Measurements from ENCODE around the gene NTM.
"Not testable (repeated sequence)": the region's sequence is repeated elsewhere in the genome, so short reads cannot be mapped to it uniquely, and the experiment has no call there.

Gene NTM

DNA sequence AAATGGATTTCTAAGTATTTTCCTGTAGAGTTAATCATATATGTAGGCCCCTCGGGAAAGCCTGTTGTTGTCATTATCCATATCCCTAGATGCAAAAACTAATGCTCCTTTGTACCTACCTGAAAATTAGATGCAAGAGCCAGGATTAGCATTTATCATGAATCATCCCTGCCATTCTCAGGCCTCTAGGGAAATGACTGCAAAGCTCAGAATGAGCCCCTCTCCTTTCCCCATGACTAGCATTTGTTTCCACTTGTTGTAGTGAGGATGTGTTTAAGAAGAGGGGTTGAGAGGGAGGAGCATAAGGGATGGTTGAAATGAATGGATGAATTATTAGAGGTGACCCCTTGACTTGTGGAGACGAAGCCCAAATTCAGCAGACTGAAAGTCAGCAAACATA lies 537.9 kb downstream of the NTM start:
- no peak for DNase-seq

DNA sequence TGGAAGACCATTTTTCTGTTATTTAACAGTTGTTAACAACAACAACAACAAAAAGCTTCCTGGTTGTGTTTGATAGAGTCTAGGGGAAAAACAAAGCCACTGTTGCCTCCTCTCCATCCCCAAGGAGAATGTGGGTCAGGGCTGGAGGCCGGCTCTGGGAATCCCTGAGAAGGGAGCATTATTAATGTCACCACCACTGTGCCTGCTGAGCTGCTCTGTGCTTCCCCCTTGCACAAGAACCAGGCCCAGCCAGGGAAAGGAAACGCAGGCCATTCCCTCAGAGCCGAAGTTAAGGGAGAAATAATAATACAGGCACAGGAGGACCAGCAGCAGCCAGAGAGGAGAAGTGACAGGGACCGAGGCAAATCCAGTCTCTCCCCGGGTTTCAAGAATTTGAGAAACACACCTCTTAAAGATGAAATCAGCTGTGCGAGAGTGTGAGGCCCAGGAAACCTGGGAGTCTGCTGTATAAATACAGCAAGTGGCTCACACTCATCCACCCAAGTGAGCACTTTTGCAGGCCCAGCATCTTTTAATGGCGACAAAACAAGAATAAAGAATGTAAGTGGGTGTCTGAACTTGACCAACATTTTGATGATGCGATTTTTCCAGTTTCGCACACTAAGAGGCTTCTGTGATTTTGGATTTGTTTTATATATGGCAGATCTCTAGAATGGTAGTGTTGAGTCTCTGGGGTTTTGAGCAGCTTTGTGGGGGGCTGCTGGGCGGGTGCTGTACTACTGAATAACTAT lies 539.2 kb downstream of the NTM start:
- DNase-seq = no peak

DNA sequence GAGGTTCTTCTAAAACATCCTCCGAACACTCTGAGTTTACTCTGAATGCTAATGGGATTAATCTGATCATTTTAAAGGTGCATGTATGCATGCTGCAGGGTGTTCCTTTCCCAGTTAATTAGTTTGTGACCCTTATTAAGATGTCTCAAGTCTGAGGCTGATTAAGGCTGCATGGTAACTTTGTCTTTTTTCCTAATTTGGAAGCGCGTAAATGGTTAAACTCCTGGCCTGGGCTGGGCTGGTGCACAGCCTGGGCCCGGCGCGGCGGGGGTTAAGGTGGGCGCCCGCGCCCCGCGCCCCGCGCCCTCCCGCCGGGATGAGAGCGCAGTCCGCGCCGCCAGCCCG lies 539.7 kb downstream of the NTM start:
- no peak for DNase-seq

DNA sequence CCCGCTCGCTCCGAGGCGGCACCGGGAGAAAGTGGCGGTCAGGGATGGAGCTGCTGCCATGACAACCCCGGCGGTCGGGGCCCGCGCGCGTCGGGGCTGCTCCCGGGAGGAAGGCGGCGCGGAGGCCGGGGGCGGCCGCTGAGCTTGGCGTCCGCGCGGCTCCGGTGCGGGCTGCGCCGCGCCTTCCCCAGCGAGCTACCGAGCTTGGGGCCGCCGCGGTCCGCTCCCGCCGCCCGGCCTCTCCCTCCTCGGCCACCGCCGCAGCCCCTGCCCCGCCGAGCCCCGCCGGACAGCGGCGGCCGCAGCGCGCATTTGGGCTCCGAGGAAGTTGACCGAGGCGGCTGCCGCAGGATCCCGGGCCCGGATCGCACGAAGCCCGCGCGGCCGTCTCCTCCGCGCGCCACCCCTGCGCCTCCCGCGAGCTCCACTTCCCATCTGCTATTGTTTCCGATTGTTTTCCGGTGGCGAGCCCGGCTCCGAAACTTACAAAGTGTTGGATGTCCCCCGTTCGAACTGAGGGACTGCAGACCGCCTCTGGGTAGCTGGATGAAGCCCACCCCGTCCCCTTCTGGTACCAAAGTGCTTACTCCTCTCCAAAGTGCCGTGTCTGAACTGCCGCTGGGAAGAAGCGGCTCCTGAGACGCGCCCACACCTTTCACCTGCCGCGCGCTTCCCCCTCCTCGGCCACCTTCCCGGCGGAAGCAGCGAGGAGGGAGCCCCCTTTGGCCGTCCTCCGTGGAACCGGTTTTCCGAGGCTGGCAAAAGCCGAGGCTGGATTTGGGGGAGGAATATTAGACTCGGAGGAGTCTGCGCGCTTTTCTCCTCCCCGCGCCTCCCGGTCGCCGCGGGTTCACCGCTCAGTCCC lies 540.3 kb downstream of the NTM start:
- no peak for DNase-seq

DNA sequence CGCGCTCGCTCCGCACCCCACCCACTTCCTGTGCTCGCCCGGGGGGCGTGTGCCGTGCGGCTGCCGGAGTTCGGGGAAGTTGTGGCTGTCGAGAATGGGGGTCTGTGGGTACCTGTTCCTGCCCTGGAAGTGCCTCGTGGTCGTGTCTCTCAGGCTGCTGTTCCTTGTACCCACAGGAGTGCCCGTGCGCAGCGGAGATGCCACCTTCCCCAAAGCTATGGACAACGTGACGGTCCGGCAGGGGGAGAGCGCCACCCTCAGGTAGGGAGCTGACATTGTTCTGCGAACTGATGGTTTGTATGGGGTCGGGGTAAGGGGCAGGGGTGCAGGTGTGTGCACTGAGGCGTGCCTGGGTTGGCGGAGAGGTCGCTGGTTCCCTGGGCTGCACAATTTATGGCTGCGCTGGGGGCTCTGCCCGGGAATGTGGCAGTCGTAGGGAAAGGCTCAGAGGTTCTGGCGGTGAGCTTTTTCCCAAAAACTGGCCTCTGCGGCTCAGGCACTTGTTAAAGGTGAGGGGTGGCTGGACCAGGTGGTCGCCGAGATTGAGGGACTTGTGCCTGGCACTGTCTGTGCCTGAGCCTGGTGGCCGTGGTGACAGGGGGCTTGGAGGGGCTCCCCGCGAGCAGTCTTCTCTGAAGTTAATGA lies 541.1 kb downstream of the NTM start:
- DNase-seq = not testable (repeated sequence)

DNA sequence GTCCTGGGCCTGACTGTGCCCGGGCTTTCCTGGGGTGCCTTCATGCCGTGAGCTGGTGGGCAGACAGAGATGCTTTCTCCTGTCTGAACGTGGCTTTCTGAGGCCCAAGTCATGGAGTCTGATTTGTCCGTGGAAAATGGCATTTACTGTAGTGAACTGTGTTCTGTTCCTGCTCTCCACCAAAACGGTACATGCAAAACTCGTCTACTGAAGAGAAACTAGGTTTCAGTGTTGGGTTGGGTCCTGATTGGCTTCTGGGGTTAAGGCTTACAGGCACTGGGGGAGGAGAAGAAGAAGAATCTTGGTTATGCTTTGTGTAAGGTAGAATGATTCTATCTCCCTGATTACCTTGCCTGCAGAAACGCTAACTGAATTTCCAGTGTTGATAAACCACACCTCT lies 541.7 kb downstream of the NTM start:
- no peak for DNase-seq

DNA sequence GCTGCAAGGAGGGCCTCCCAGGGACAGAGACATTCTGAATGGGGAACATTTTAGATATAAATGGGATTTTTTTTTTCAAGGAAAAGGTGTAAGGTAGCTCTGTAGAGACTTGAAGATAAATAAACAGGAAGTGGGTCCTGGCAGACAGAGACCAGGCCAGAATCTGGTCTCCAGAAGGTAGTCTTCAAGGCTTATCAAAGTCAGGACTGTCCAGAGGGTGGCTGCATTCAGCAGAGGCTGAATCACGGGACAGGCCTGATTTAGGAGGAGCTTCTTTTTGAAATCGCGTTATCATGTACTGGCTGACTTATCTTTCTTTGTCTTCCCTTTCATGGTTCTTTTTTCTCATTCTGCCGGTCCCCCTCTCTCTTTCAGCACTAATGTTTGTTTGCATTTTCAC lies 542.9 kb downstream of the NTM start:
- DNase-seq = no peak

DNA sequence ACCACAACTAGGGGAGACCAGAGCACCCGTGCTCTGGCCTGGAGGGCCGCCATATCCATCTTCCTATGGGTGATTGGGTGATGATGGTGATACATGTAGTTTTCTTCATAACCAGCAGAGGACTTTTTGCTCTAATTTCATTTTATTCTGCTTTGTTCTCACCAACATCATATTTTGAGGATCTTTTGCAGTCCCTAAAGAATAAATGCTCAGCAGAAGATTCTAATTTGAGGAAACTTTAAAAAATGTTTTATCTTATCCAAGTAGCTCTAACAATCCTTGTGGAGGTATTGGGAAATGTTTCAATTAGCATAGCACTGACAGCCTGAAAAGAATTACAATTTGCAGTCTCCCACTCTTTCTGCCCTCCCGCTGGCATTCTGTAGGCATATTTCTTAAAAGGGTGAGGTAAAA lies 544.0 kb downstream of the NTM start:
- DNase-seq = no peak

DNA sequence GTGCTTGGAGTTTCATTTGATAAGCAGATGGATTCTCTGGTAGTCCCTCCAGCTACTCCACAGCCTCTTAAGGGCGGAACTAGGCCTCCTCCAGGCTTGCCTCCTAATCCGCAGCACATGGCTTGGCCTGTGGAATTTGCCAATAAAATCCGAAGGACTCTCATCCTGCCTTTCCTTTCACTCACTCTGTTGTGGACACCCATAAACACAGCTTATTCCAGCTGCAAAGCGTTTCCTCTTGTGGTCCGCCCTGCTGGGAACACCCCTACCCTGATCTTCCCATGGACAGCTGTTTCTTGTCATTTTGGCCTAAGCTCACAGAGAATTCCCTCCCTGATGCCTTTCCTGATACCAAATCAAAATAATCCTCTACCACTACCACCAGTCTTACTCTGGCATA lies 546.2 kb downstream of the NTM start:
- no peak for DNase-seq

DNA sequence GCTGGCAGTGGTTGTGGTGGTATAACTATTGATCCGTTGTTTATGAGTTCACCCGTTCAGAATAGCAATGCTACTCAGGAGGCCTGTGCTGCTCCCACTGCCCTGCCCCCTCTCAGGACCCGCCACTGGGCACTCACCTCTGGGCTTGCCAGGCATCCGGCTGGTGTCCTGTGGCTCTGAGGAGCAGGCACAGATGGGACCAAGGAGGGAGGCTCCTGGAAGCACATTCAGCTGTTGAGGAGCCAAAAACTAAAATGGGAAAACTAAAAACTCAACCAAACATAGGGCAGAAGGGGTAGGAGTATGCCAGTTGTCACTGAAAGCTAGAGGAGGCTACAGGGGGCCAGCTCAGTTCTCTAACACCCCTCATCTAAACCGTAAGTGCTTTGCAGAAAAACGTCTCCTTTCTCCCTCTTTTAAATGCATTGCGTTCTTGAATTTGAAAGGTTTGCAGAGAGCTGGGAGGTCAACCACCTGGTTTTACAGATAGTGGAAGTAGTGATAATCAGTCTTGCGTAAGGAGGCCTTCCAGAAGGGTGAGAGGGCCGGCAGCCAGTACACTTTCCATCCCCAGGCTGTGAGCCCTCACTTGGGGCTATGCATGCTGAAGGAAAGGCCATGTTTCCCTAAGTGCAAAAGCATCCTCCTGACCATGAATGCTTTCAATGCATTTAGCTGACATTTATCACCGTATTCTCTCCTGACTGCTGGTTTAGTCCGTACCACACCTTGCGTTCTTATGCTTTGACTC lies 547.4 kb downstream of the NTM start:
- DNase-seq = no peak

DNA sequence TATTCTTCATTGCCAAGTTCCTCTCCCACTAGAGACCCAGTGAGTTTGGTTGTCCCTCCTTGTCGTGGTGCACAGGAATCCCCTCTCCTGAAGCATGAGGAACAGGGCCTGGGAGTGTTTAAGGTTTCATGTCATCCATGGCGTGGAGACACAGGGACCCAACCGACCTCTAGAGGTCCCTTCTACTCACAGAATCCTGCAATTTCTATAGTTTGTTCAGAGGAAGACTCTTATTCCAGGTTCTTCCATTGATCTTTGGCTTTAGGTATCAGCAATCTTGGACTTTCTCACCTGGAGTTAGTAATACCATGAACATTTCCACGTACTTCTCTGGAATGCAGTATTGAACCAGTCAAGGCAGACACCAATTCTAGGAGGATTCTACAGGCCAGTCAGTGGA lies 548.2 kb downstream of the NTM start:
- no peak for DNase-seq

DNA sequence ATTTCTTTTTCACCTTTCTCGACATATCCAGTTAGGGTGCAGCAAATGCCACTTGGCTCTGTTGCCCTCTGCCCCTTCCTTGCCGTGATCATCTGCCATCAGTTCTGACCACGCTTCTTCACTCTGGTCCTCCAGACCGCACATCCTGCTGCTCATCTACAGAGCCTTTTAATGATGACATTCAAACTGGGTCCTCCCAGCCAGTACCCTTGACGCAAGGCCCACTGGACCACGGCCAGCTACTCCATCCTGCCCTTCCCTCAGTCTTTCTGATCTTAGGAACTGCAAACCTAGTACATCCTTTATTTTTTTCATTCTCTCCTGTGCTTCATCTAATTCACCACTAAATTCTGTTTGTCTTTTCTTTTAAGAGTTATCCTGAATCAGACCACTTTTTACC lies 551.8 kb downstream of the NTM start:
- DNase-seq = no peak

DNA sequence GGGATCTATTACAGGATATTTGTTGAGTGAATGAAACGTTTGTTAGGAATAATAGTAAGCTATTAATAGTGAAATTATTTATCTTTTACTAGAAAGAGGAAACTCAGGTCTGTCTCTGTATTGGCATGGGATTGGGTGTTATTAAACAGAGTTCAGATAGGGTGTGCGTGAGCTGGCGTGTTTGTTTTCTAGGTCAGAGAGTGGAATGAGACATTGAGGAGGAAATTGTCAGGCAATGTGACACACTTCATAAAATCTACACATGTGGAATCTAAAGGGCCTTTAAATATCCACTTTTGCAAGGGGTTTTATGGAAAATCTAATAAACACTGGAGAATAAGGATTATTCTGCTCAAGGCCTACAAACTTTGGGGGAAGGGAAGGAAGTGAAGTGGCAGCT lies 552.9 kb downstream of the NTM start:
- DNase-seq = no peak

DNA sequence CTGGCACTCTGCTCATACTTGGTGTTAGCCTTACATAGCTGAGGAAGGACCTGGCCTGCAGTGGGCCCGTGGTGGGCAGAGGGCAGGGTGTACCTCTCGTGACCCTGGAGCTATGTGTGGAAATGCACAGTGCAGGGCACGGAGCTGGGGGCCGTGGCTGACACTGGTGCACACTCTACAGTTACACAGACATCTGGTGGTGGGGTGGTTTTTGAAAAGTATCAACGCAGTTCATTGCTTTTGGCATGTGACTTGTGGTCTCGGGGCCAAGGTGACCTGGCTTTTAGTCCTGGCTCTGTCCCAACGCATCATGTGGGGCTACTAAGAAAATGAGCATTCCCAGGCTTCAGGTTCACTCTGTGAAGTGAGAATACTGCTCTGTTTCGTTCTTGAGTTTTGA lies 553.6 kb downstream of the NTM start:
- no peak for DNase-seq

DNA sequence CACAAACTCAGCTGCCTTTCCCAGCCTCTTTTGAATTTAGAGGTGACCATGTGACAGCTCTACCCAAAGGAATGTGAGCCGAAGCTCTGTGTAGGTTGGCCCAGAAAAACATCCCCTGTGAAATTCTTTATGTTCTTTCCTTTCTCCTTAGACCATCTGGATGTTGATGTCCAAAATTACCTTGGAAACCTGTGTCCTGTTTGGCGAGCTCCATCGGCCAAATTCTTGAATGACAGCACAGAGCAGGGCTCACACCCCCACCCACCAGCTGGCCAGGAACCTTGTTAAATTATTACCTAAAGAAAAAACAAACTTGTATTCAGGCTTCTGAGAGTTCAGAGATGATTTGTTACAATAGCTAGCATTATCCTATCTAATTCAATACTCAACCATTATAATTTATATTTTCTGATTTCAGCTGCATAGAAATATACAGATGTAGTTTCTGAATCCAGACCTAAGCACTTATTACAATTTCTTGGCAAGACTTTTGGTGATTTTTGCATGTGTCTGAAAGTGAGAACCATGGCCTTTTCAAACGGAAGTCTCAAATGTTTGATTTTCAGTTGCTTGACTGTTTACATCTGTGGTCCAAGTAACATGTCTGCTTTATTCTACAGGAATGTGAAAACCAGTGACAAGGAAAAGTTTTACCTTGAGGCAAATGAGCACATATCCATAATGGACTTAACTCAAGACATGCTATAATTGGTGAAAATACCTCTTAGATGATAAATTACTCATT lies 554.2 kb downstream of the NTM start:
- no peak for DNase-seq

DNA sequence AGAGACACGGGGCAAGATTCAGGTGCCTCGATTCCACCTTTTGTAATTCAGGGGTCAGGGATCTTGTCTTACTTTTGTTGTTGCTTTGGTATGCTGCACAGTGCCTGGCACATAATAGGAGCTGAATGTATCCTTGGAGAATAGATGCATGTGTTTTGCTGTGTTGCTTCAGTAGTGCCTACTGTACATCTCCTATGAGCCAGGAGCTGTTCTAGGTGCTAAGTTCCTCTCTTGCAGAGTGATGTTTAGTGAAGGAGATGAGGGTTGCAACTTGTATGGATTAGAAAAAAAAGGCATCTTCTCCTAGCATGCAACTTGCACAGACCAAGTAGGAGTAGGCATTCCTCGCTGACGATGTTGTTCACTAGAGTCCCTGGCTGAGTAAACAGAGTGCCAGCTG lies 555.4 kb downstream of the NTM start:
- no peak for DNase-seq

DNA sequence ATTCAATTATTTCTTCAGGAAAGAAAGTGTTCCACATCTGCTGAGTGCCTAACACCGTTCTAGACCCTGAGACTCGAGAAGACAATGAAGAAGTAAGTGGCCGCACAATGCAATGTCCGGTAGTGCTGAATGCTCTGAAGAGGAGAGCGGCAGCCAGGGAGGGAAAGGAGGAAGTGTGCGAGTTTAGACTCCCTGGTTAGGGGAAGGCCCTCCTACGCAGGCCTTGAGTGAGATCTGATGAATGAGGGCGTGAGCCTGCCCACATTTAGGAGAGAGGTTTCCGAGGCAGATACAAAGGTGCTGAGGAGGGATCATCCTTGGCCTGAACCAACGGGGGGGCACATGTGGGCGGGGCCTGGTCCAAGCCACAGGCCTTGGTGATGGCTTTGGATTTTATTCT lies 558.6 kb downstream of the NTM start:
- DNase-seq = no peak

DNA sequence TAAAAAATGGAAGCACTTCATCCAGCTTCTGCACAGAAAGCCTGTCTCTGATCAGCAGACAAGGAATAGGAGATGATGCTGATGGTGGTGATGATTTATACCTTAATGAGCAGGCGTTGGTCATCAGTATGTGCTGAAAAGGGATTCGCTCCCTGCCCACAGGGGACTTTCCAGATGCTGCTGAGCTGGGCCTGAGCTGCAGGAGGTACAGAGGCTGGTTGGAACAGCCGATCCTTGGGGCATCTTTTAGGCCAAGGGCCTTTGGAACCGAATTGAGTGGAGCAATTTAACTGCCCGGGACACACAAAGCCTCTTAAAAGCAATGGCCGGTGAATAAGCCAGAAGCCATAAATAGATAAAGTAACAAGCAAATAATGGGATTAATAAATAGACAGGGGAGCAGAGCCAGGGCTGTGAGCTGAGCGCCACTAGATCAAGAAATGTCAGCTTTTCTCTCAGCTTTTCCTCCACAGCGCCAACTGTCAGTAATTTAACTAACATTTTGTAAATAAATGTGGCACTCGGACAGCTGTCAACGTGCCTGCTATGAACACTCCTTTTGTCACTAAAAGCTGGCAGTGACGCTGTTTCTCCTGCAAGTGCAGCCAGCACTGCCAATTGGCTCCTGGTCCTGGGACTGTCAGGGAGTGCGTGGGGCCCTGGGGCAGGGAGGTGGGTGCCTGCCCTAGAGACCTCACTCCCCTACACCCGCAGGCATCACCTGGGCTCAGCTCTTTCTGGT lies 562.3 kb downstream of the NTM start:
- peak; percentile 25 for DNase-seq

DNA sequence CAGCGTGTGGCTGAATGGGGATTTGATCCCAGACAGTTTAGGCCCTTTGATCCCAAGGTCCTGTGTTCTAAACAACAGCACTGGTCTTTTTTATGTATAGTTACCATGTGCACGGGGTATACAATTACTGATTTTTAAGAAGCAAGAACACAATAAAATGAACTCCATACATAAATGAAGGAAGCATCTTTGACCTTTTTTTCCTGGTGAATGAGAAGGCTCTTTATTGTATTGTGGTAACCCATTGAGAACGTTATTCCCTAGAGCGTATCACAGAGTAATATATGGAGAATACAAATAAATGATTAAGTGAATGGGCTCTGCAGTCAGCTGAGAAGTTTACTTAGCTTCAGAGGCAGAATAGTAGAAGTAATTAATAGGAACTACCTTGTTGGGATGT lies 563.6 kb downstream of the NTM start:
- no peak for DNase-seq

DNA sequence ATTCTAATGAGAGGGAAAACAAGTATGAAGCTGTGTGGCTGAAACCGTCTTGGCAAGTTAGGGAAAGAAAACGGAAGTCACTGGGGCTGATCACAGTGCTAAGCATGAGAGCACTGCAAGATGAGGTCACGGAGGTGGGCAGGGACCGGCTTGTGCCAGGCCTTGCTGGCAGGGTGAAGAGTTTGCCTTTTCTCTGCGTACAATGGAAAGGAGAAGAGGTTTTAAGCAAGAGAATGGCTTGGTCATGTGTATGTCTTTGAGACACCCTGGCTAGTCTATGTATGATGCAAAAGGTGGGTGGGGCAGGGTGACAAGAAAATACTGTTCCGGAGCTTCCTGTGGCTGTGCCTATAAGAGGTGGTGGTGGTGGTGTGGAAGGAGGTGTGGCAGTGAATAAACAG lies 567.9 kb downstream of the NTM start:
- DNase-seq = no peak

DNA sequence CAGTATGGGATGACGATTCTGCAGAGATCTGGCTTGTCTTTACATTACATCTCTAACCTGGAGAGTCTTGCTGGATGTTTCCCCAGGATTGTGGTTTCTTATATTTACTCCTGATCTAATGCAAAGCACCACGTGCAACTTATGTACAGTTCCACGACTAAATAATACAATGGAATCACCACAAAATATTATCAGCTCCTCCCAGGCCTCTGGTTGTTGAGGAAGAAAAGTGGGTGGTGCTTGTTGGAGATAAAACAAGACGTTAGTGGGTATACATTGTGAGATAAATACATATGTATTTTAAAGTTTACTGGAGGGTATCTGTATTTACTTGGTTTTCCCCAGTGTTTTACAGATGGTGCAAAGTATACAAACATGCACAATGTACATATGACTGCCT lies 569.7 kb downstream of the NTM start:
- no peak for DNase-seq

DNA sequence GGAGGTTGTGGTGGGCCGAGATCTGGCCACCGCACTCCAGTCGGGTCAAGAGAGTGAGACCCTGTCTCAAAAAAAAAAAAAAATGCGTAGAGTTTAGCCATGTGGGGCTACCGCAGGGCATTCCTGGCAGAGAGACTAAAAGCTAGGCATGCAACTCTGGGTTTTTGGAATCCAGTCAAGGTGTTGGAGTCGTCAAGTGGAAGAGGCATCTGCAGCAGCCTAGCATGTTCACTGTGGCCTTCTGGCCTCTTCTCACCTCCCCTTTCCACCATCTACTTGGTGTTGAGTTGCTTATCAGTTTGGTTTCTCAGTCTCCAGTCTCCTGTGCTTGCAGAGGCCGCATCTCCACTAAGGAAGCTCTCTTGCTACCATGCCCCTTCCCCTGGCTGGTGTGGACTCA lies 572.5 kb downstream of the NTM start:
- DNase-seq = no peak
